ENCODE data around the gene SETD1B.

DNA sequence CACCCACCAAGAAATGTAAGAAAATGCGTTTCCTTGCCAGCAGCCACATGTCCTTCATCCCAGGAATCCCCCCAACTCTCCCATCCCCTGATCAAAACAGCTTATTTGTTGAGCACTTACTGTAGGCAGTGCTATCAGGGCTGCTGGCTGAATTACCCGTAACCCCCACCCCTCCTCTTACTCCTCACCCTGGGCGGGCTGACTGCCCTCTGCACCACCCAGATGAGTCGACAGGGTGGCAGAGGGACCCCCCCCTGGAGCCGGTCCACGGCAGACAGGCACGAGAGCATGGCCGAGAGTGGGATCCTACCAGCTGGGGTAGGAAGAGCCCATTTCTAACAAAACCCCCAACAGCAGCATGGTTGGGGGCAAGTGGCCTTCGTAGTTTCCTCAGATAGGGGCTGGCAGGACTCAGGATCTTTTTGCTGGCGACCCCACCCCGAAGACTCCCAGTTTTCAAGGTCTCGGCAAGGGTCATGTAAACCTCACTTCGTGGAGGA lies 9.2 kb upstream of the SETD1B start:
- TF ChIP-seq CTCF (IDR thresholded peaks at IDR 0.05; ENCODE audit: low read depth, low read length): no peak
- no peak for TF ChIP-seq EZH2phosphoT487 (IDR thresholded peaks at IDR 0.05; ENCODE audit: low read depth)

Measured in OCI-LY3 (cell line).